NCI-H1092 (cell line): ENCODE measurements around the gene LY6G6D.
"Not testable (repeated sequence)": the region's sequence is repeated elsewhere in the genome, so short reads cannot be mapped to it uniquely, and the experiment has no call there.

Experiments used
- DNase-seq: peaks from one replicate; lab custom pipeline; 2025; lab: John Stamatoyannopoulos, UW

Gene LY6G6D

DNA sequence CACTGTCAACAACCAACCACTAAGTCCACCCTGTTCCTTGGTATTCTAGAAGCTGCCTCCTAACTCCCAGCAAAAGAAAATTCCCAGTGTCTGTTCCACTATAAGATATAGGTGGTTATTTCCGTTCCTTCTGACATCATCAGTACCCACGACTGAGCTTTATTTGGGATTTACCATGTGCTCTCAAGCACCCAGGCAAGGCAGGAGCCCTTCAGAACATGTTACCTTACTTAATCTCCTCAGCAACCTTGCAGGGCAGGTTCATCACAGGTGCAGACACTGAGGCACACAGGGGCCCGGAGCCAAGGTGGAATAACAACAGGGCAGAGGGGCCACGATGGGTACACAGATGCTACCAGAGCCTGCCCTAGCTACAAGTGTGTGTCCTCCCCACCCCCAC, 22.8 kb upstream of the LY6G6D start:
- no peak for DNase-seq

DNA sequence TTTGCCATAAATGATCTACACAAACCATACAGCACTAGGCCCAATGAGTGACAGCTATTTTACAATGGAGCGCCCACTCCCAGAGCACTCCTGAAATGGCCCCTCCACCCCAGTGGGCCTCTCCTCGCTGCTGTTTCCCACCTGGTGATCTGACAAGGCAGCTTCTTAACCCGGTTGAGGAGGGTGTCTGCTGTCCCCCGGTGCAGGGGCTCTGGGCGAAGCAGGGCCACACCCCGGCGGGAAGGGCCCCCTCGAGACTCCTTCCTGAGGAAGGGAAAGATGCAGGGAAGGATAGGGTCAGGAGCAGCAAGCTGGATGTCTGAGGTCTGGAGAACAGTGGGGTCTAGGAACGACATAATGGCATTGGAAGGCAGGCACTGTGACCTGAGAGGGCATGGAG, 22.3 kb upstream of the LY6G6D start:
- no peak for DNase-seq

DNA sequence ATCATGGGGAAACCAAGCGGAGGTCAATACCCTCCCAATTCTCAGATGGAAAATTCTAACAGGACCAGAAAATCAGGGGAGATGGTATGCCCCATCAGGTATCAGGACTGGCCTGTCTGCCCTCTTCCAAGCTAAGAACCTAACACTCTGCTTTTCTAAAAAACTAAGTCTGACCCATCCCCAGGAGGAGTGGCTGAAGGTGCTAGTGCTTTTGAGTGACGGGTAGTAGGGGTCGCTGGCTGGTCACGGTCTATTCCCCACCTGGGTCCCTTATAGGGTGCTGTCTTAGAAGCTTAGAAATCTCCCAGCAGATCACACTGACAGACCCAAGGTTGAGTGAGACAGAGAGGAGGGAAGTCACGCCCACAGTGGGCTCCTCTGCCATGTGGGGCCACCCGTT, 21.6 kb upstream of the LY6G6D start:
- no peak for DNase-seq

DNA sequence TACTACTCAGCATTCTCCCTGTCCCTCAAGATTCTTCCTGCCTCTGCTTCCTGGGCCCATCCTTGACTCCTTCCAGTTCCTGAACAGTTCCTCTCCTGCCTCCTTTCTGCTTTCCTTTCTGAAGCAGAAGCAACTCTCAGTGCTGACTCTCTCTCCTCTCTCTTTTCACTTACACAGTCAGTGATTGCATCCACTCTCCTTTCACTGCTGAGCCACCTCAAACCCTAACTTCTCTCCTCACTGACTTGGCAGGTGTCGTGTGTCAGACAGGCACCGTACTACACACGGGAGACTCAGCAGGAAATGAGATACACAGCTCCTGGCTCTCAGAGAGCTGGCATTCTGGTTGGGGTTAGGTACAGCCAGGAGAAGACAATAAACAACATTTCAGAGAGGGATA, 17.6 kb upstream of the LY6G6D start:
- no peak for DNase-seq

DNA sequence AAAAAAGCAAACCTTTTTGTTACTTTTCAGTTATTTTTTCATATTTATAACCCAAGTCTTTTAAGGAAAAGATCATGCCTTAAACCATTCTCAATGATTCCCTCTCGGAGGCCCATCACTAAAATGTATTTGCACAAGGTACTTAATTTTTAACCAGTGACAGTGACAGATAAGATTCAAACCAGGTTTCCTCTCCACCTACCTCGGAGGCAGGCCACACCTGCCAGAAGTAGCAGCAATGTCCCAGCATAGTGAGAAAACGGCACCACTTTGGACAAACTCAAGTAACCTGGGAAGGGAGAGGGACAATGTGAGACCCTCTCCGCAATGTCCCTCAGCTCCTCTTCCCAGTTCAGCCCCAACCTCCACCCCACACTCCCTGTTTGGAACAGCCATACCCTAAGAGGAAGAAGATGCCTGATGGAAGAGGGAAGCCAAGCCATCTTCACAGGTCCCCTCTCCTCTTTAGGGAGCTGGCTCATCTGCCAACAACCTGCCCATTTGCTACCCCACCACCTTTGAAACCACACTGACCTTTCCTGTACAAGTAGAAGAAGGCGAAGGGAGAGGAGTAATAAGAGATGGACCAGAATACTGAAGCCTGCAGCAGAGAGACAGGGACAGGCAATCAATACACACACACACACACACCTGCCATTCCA, 14.3 kb upstream of the LY6G6D start:
- no peak for DNase-seq

DNA sequence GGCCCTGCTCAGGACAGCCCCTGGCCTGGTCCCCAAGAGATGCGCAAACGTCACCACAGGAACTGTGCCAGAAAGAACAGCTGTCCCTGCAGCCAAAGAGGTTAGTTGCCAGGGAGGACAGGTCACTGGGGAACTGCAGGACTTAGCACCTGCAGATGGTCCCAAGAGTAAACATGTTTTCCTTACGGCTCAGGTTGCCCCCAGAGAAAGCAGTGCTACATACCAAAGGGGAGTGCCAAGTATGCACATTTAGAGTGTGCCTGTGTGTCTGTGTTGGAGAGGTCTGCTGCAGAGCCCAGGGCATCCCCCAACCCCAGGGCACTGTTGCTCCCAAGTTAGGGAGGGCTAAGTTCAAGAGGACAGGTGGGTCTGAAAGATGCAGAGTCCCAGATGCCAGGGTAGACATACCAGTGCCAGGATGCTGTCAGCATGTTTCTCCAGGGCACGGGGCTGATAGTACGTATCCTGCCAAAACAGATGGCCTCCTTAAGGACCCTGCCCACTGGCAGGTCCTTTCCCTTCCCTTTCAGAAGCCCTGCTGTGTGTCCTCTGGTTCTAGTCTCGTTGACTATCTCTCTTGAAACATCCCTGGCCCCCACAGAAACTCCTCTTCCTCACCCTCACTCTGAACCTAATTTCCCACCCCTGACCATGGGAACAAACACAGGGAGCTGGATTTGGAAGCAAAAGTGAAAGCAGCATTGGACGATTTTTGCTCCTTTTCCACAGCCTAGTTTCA, 13.3 kb upstream of the LY6G6D start:
- DNase-seq, result peak; percentile 12

DNA sequence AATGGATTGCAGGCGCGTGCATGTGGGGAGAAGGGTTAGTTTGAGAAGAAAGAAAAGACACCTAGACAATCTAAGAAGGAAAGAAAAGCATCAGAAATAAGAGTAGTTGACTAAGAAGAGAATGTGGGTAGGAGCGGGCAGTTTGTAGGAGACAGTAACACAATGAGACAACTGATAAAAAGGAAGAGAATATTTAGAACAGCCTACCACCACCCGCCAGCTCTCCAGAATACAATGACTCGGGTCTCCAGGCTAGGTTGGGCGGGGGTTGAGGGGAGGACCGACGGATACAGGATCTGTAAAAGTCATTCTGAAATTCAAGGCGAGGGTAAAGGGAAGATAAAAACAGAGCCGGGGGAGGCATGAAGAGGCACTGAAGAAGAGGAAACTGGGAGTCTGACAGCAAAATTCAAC, 12.7 kb upstream of the LY6G6D start:
- no peak for DNase-seq

DNA sequence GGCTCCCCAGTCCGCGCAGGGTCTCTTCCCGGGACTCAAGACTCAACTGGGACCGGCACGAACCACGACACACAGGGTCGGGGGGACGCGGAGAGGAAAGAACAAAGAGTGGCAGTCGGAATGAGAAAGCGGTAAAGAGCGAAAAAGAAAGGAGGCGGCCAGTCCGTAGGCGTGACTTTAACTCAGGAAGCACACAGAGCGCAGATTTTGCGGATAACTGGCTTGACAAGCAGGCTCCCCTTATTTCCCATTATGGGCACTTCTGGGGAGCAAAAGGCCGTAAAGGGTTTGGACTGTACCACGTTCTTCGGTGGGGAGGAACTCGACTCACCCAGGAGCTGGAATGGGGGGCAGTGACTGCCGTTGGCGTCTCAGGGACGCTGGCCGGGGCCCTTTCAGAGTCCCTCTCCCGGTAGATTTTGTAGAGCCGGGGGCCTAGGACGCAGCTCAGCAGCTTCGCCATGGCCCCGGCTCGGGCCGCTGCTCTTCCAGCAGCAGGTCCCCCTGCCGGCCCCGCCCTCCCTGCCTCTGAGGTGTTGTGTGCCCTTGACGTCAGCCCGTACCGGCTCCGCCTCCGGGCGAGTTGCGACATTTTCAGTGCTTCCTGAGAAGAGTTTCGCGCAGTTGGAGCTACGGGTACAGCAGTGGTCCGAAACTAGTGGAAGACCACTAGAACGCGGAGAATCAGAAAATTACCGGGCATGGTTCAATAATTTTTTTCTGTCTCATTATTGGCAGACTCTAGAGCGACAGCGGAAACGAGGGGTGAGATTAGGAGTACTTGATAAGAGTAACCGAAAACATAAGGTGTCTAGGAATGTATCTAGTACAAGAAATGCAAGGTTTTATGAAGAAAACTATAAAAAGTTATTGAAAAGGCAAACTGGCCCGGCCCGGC, 12.1 kb upstream of the LY6G6D start, which contains the start of gene ABHD16A:
ABHD16A (minus strand) TSS at position 506 of the 898 bp plus-strand sequence; CDS start at position 463, 43 bp downstream.
- peak; percentile 88 for DNase-seq

DNA sequence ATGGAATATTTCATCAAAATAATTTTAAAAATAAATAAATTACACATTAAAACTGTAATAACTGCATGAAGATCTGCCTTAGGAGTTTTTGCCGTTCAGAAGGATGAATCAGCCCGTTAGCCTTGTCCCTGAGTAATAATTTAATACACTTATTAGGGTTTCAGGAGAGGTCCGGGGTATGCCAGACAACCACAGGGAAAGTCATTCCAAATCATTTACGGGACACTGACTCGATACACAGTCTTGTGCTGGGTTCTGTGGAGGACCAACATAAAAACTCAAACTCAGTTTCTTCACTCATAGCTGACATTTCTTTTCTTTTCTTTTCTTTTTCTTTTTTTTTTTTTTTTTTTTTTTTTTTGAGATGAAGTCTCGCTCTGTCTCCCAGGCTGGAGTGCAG, 9.2 kb upstream of the LY6G6D start:
- no peak for DNase-seq

DNA sequence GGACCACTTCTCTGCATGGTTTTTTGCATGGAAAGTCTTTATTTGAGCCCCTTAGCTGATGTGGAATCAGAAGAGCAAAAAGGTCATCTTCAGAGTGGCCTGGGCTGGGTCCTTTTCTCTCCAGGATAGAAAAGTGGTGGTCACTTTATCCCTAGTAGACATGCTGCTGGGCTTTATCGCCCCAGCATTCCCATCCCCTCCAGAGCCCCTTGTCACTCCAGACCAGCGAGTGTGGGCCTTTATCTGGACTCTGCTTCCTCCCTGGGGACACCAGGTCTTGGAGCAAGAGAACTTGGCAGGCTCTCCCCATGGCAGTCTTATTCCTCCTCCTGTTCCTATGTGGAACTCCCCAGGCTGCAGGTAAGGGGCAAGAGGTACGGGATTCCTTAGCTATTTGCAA, 8.5 kb upstream of the LY6G6D start, which contains the start of gene LY6G6F:
LY6G6F (plus strand) TSS at position 268 of the 400 bp plus-strand sequence; CDS start at position 309, 41 bp downstream.
- no peak for DNase-seq

DNA sequence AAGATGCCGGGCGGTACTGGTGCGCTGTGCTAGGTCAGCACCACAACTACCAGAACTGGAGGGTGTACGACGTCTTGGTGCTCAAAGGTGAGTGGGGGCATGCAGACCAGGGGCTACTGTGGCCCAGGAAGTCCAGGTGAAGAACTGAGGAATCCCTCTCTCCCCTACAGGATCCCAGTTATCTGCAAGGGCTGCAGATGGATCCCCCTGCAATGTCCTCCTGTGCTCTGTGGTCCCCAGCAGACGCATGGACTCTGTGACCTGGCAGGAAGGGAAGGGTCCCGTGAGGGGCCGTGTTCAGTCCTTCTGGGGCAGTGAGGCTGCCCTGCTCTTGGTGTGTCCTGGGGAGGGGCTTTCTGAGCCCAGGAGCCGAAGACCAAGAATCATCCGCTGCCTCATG, 7.4 kb upstream of the LY6G6D start:
- no peak for DNase-seq

DNA sequence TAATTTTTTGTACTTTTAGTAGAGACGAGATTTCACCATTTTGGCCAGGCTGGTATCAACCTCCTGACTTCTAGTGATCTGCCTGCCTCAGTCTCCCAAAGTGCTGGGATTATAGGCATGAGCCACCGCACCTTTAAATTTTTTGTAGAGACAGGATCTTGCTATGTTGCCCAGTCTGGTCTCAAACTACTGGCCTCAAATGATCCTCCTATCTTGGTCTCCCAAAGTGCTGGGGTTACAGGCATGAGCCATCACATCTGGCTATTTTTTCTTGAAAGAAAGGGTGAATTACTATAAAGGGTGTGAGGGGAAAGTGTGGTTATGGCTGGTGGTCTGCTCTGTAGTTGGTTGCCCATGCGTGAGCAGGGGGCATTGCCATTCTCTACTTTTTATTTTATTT, 6.9 kb upstream of the LY6G6D start:
- DNase-seq, result no peak

DNA sequence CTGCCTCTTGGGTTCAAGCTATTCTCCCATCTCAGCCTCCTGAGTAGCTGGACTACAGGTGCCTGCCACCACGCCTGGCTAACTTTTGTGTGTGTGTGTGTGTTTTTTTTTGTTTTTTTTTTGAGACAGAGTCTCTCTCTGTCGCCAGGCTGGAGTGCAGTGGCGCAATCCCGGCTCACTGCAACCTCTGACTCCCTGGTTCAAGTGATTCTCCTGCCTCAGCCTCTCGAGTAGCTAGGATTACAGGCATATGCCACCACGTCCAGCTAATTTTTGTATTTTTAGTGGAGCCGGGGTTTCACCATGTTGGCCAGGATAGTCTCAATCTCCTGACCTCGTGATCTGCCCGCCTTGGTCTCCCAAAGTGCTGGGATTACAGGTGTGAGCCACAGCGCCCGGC, 6.0 kb upstream of the LY6G6D start:
- not testable (repeated sequence) for DNase-seq

DNA sequence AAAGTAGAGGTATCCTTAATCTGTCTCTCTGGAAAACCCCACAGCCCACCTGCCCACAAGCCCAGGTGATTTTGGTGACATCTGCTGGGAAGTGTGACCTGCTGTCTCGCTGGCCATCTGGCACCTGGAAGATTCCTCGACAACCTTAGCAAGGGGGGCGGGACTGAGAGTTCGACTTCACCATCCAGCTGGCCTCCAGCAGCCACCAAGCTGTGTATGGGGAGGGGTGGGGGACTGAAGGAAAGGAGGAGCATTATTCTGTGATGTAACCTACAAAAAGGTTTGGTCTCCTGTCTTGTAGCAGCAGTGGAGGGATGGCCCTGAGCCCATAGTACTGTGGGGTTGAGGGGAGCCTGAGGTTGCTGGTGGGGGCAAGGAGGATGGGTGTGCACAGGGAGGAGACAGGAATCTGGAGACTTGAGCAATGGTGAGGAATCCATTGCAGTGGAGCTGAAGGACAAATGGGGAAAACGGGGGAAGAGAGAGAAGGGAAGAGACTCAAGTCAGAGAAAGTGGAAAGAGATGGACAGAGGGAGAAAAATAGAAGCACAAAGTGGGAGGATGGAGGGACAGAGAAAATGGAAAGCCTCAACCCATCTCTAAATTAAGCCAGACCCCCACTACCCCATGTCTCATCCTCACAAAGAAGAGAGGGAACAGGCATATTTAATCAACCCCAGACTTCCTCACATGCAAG, 4.5 kb upstream of the LY6G6D start:
- no peak for DNase-seq

DNA sequence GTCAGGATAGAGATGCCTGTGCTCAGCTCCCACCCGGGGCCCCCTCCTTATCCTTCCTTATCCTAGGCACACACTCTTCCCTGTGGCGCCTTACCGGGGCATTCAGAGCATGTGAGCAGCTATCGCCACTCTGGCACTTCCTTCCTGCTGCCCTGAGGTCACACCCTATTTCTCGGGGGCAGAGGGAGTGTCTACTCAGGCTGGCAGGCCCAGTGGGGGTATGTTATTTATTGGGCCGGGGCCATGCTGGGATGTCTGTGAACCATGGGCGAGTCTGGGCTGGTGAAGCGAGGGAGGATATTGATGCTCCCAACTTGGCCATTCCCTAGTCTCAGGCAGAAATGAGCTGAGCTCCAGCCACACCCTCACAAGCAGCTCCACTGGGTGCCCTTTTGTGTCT, 3.9 kb upstream of the LY6G6D start:
- no peak for DNase-seq

DNA sequence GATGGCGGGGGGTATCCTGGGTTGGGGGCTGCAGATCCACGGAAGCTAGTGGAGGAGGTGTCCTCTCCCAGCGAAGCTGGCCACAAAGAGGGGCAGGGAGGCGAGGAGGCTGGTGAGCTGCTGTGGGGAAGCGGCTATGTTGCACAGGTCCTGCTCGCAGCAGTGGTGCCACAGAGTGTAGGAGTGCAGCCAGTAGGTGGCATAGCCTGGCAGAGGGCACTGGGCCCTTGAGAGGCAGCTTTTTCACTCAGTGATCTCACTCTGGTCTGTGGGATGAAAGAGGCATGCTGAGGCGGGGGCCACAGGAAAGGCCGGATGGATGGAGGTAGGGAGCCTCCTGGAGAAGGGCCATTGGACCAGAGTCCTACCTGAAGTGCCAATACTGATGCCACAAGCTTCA, 2.9 kb upstream of the LY6G6D start:
- DNase-seq, result no peak

DNA sequence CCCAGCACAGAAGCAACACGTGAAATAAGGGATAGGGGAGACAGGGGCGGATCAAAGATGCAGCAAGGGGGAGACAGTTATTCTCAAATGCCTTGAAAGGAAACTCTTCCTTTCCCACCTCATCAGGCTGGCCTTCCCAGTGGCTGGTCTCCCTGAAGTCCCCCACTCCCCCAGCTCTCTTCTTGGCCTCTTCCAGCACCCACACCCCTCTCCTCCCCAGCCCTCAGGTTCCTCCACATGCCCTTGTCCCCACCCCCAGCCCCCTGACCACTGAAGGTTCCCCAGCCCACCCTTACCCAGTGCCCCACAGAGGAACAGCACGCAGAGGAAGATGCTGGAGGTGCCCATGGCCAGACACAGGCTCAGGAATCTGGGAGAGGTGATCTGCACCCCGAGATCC, 1.7 kb upstream of the LY6G6D start:
- no peak for DNase-seq

DNA sequence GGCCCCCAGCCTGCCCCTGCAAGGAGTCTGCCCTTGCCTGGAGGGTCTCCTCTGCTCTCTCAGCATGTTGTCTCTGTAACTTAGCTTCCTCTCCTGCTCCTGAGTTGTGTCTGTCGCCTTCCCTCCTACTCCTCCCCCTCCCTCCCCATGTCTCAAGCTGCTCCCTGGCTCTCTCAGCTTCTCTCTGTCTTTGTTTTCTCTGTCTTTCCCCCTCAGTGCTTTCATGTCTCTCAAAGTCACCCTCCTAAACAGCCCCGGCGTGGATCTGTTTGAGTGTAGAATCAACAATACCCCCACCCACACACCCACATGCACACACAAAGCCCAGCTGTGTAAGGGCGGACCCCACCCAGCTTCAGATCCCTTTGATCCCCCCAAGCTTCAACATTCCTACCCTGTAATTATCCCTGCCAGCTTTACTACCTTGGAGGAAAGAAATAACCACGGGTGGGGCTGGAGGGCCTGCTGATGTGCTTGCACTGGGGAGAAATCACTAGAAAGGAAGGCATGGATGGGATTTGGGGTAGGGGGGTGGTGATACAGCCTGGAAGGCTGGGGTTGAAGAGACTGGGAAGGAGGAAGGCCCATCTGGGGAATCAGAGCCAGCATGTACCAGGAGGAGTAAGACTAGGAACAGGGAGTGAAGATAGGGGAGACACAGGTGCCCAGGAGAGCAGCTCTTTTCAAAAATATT, 1.0 kb upstream of the LY6G6D start:
- no peak for DNase-seq

DNA sequence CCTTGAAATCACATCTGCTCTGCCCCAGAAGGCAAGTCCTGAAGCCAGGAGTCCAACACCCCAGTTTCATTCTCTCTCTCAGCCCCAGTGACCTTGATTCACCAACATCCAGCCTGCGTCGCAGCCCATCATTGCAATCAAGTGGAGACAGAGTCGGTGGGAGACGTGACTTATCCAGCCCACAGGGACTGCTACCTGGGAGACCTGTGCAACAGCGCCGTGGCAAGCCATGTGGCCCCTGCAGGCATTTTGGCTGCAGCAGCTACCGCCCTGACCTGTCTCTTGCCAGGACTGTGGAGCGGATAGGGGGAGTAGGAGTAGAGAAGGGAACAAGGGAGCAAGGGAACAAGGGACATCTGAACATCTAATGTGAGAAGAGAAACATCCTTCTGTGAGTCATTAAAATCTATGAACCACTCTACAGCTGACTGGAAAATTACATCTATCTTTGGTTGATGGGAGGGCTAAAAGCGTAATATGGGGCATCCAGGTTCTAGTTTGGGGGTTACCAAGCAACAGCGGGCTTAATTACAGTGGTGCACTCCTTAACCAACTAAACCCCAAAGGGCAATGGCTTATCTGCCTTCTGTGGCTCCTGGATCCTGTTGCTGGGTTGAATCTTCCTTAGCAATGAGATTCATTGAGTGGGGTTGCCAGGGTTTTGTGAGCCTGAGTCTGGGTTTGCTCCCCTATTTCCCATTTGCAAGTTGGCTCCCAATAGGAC, 2.5 kb downstream of the LY6G6D start:
- no peak for DNase-seq

DNA sequence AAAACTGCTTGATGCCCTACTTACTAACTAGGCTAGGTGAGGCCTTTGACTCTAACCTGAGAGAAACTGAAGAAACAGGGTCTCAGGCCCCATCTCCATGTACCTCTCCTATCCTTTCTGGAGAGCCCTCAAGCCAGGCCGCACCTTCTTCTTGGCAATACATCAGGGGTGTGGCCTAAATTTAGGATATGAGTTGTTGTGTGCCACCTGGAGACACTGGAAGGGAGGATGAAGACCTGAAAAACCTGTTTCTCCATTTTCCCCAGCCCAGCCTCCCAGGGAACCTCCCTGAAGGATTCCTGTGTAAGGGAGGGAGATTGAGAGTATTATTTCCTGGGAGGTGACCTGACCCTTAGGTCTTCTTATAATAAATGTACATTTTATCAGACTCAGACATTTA, 3.1 kb downstream of the LY6G6D start:
- DNase-seq, result no peak

DNA sequence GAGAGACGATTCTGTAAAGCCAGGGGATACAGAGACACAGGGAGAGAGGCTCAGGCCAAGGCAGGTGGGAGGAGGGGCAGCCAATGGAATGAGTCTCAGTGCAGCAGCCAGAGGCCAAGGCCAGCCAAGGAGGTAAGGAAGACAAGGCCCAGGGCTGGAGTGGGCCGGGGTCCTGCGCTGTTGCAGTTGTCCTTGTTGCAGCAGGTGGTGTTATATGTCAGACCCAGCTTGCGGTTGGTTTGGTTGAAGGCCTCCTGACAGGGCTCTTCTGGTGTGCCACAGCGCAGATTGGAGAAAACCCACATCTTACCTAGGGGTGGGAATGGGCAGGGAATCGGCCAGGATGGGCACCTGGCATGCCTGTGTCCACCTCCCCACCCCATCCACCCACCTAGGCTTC, 3.9 kb downstream of the LY6G6D start:
- no peak for DNase-seq
